OCI-LY7 (cell line): ENCODE measurements around the gene RTN4. TPM values are rescaled to one million over a fixed set of nuclear protein-coding genes. Genes with fewer than 3 reads are reported as not detected.

ENCODE experiments used
- BruUV-seq: library from RNA; stranded (reverse); fragments of 400-500 nt; replicated peaks from 2 replicates; lab custom pipeline; 2021; lab: Mats Ljungman, UMichigan
- CTCF ChIA-PET: fragments of 300-600 bp; sonication (Branson Sonifier 250); formaldehyde crosslinking; loops from one replicate; lab custom pipeline; 2022; ENCODE audit warnings: antibody characterized with exemption; ENCODE audit not compliant: unreplicated experiment; lab: Charles Lee
- POLR2A ChIA-PET: fragments of 300-600 bp; sonication (Branson Sonifier 250); formaldehyde crosslinking; loops from one replicate; lab custom pipeline; 2022; ENCODE audit warnings: antibody characterized with exemption; lab: Charles Lee
- DNase-seq: peaks from one replicate; pipeline ENCODE4 v3.0.0-alpha.2; 2015; ENCODE audit warnings: low spot score
- H2AFZ ChIP-seq: fragments of 200-600 bp; sonication (generic), shearing (Covaris generic); 2 replicates; pipeline ENCODE4 v1.6.1; 2014; ENCODE audit warnings: mild to moderate bottlenecking, antibody characterized with exemption, low read length, moderate library complexity
- H3K27ac ChIP-seq: fragments of 200-600 bp; sonication (generic); 2 replicates; pipeline ENCODE4 v1.5.1; 2014; ENCODE audit warnings: mixed run types, low read depth, mild to moderate bottlenecking, moderate library complexity, low read length, inconsistent platforms; ENCODE audit not compliant: poor library complexity, severe bottlenecking
- H3K36me3 ChIP-seq: fragments of 200-600 bp; sonication (generic); 2 replicates; pipeline ENCODE4 v1.6.1; 2014; ENCODE audit warnings: mild to moderate bottlenecking, antibody characterized with exemption, low read length, moderate library complexity, mixed read lengths; ENCODE audit not compliant: insufficient read depth
- H3K4me1 ChIP-seq: fragments of 200-600 bp; sonication (generic); 2 replicates; pipeline ENCODE4 v1.5.1; 2014; ENCODE audit warnings: mild to moderate bottlenecking, low read length; ENCODE audit not compliant: insufficient read depth, poor library complexity, severe bottlenecking
- H3K4me2 ChIP-seq: fragments of 200-600 bp; sonication (generic); 2 replicates; pipeline ENCODE4 v1.6.1; 2014; ENCODE audit warnings: mild to moderate bottlenecking, low read length
- H3K4me3 ChIP-seq: fragments of 200-600 bp; sonication (generic); 2 replicates; pipeline ENCODE4 v1.5.1; 2014; ENCODE audit warnings: mild to moderate bottlenecking, low read depth, low read length; ENCODE audit not compliant: poor library complexity, severe bottlenecking
- H3K79me2 ChIP-seq: fragments of 200-600 bp; sonication (generic); 2 replicates; pipeline ENCODE4 v1.6.1; 2016; ENCODE audit warnings: low read depth, mild to moderate bottlenecking, low read length, moderate library complexity, mixed read lengths; ENCODE audit not compliant: insufficient read depth
- H3K9me2 ChIP-seq: fragments of 200-600 bp; sonication (generic); 2 replicates; pipeline ENCODE4 v1.6.1; 2016; ENCODE audit warnings: mild to moderate bottlenecking, low read length, mixed read lengths; ENCODE audit not compliant: insufficient read depth
- H3K9me3 ChIP-seq: fragments of 200-600 bp; sonication (generic); 2 replicates; pipeline ENCODE4 v1.6.1; 2014; ENCODE audit warnings: mild to moderate bottlenecking, mixed run types, low read length, mixed read lengths
- H4K20me1 ChIP-seq: fragments of 200-600 bp; sonication (generic); 2 replicates; pipeline ENCODE4 v1.6.1; 2014; ENCODE audit warnings: mild to moderate bottlenecking, antibody characterized with exemption, low read length, moderate library complexity, mixed read lengths; ENCODE audit not compliant: insufficient read depth
- CTCF ChIP-seq: fragments of 200-600 bp; sonication (generic); conservative IDR thresholded peaks from 2 replicates; pipeline ENCODE4 v1.5.1; 2014; ENCODE audit warnings: mild to moderate bottlenecking, antibody characterized with exemption, low read length, moderate library complexity, mixed read lengths
- EZH2phosphoT487 ChIP-seq: fragments of 200-600 bp; sonication (generic); IDR thresholded peaks from 2 replicates; pipeline ENCODE4 v1.6.1; 2018; ENCODE audit warnings: low read depth, borderline replicate concordance, mild to moderate bottlenecking, mixed run types, antibody characterized with exemption, low read length, moderate library complexity, mixed read lengths
- intact Hi-C: fragments of 100-400 bp; cut with micrococcal nuclease; formaldehyde crosslinking; loops from one replicate; pipeline ENCODE4 v1.10.0; 2022; ENCODE audit not compliant: unreplicated experiment
- total RNA-seq, 2 experiments: library from RNA; depleted of rRNA in 1 of 2; stranded (reverse); fragments of >200 nt in 1 of 2; shearing (Covaris generic) in 1 of 2; gene quantifications; 2 replicates each; pipeline ENCODE4 v1.2.3, GENCODE V29; 2014 to 2022

RTN4 gene
- total RNA-seq, 2 experiments from 2014 or later = 36.5 to 75.2 TPM

DNA sequence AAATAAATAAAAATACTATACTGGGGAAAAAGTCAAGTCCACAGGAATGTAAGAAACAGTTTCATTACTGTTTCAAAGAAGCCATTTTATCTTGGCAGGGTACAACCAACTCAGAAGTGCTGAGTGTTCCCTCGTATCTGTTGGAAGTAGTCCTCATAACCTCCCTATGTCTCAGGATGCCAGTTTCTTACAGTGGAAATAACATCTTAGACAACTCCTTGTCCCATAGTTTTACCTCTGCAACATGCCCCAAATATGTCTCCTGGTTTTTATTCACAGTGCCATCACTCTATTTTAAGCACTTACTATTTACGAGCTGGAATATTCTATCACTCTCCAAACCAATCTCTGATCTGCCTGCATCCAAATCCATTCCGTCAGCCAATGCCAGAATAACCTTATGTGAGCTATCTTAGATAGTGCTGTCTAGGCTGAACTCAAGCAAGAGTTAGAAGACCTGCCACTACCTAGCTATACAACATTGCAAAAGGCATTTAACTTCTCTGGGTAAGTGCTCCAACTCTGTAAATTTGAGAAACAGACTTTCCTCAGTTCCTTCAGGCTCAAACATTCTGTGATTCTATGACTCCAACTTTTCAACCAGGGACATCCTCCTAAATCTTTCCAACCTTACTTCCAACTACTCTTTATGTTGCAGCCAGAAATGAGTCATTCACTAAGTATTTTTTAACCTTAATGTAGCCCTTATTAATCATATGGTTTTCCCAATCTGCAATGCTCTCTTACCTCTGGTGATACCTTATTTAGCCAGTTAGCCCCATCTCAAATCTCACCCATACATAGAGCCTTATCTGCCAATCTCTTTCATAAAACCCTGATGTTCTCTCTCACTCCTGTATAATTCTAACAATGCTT is 66.7 kb downstream of the RTN4 start:
- H3K9me2 ChIP-seq = no peaks in the 10 kb centered on the region
- intact Hi-C loops = no loop called here
- H3K4me1 ChIP-seq = no peaks in the 10 kb centered on the region
- H3K4me3 ChIP-seq = no peak overlapping the region
- DNase-seq = no peak
- H3K36me3 ChIP-seq = peaks cover 72% of the 10 kb centered on the region
- ChIA-PET POLR2A (interaction anchor here (0.8 to 1.1 kb wide), 3 partner anchors 10 to 202 kb away, joined by 3 to 6 read pairs (median 4); no protein-coding TSS in a partner anchor), CTCF (no interaction called here)
- no TSS peak for BruUV-seq
- TF ChIP-seq CTCF (no peak), EZH2phosphoT487 (no peak)
- H3K27ac ChIP-seq = no peak overlapping the region
- H4K20me1 ChIP-seq = peaks cover 6% of the 10 kb centered on the region; the same call in 1 of the 2 replicates
- H2AFZ ChIP-seq = no peak overlapping the region
- no peaks in the 10 kb centered on the region for H3K9me3 ChIP-seq
- no peak overlapping the region for H3K4me2 ChIP-seq
- H3K79me2 ChIP-seq = peaks cover 6% of the 10 kb centered on the region; the same call in 1 of the 2 replicates

DNA sequence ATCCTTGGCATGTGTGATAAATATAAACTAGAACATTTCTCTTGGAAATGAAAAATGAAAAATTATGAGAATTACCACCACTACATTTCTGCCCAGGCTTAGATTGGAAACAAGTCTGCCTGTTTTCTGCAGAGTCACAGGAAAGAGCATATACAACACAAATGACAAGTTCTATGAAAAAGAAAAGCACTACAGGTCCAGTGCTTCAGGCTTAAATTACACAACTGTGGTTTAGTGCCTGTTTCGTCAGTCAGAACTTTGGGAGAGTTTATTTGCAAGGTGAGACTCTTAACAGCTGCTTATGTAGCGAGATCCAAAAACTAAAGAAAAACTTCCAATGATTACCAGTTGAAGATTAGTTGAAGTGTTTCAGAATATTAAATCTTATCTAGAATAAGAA is 68.9 kb downstream of the RTN4 start:
- H2AFZ ChIP-seq = no peak overlapping the region
- intact Hi-C loops = no loop called here
- no peaks in the 10 kb centered on the region for H3K9me3 ChIP-seq
- POLR2A ChIA-PET = no interaction called here
- BruUV-seq = no TSS peak
- H3K27ac ChIP-seq = no peak overlapping the region
- DNase-seq = no peak
- peaks cover 3% of the 10 kb centered on the region; the same call in 1 of the 2 replicates for H3K79me2 ChIP-seq
- no peaks in the 10 kb centered on the region for H3K9me2 ChIP-seq
- H4K20me1 ChIP-seq = no peaks in the 10 kb centered on the region
- peaks cover 8% of the 10 kb centered on the region for H3K4me1 ChIP-seq
- peaks cover 76% of the 10 kb centered on the region for H3K36me3 ChIP-seq
- no peak for TF ChIP-seq EZH2phosphoT487
- TF ChIP-seq CTCF = no peak
- H3K4me2 ChIP-seq = no peak overlapping the region
- H3K4me3 ChIP-seq = no peak overlapping the region
- CTCF ChIA-PET = no interaction called here
